ENCODE measurements around the gene RIC8B. TPM values are rescaled to one million over a fixed set of nuclear protein-coding genes. Genes with fewer than 3 reads are reported as not detected.

RIC8B gene
- total RNA-seq, 2 donors from 2014 or later, result 14.9 to 19.0 TPM

GRCh38 chr12:106774808-106775524 is 484 bp downstream of the RIC8B start:
- peak overlapping the region; percentile 72 to 86 for H3K4me3 ChIP-seq
- TF ChIP-seq CTCF (IDR thresholded peaks at IDR 0.05), result no peak
- H3K27me3 ChIP-seq, result no peaks in the 10 kb centered on the region
- DNase-seq (ENCODE audit: low spot score), result no peak
- H3K36me3 ChIP-seq, result no peaks in the 10 kb centered on the region
- H3K27ac ChIP-seq, result peak overlapping the region; percentile 95
- peaks cover 0 to 29% of the 10 kb centered on the region in 2 donors for H3K4me1 ChIP-seq
- no peaks in the 10 kb centered on the region for H3K9me3 ChIP-seq

- no peak overlapping the region for H3K27ac ChIP-seq
- no peak for TF ChIP-seq CTCF (IDR thresholded peaks at IDR 0.05)
- no peak for DNase-seq (ENCODE audit: low spot score)
- peaks cover 0 to 38% of the 10 kb centered on the region in 2 donors for H3K4me1 ChIP-seq
- no peaks in the 10 kb centered on the region for H3K9me3 ChIP-seq
- H3K36me3 ChIP-seq, result no peaks in the 10 kb centered on the region
- H3K27me3 ChIP-seq, result no peaks in the 10 kb centered on the region
- H3K4me3 ChIP-seq, result no peak overlapping the region
Measured at GRCh38 chr12:106776897-106777296, 2.4 kb downstream of the RIC8B start.

- Histone ChIP-seq H3K36me3 (peaks cover 8% of the 10 kb centered on the region), H3K4me3 (no peak overlapping the region), H3K27ac (no peak overlapping the region), H3K4me1 (peaks cover 0 to 37% of the 10 kb centered on the region in 2 donors), H3K9me3 (no peaks in the 10 kb centered on the region), H3K27me3 (no peaks in the 10 kb centered on the region)
- no peak for TF ChIP-seq CTCF (IDR thresholded peaks at IDR 0.05)
- DNase-seq (ENCODE audit: low spot score), result no peak
Measured at GRCh38 chr12:106780010-106780631, 5.6 kb downstream of the RIC8B start.

GRCh38 chr12:106782619-106783018 is 8.1 kb downstream of the RIC8B start:
- DNase-seq (ENCODE audit: low spot score), result no peak
- Histone ChIP-seq H3K27me3 (no peaks in the 10 kb centered on the region), H3K27ac (no peak overlapping the region), H3K9me3 (no peaks in the 10 kb centered on the region), H3K4me1 (peaks cover 0 to 20% of the 10 kb centered on the region in 2 donors), H3K4me3 (no peak overlapping the region), H3K36me3 (peaks cover 14% of the 10 kb centered on the region)
- no peak for TF ChIP-seq CTCF (IDR thresholded peaks at IDR 0.05)

- TF ChIP-seq CTCF (IDR thresholded peaks at IDR 0.05), result no peak
- DNase-seq (ENCODE audit: low spot score), result no peak
- Histone ChIP-seq H3K4me1 (peaks cover 0 to 20% of the 10 kb centered on the region in 2 donors), H3K9me3 (no peaks in the 10 kb centered on the region), H3K4me3 (no peak overlapping the region), H3K27me3 (no peaks in the 10 kb centered on the region), H3K27ac (no peak overlapping the region), H3K36me3 (peaks cover 14% of the 10 kb centered on the region)
Measured at GRCh38 chr12:106783515-106783914, 9.0 kb downstream of the RIC8B start.

Measured in right atrium auricular region (tissue), 2 donors.